SH-SY5Y (cell line): ENCODE data around the gene FBXO31.

Experiments used
- GATA2 ChIP-seq: IDR thresholded peaks from 2 replicates; pipeline ENCODE4 v1.6.1; 2011; ENCODE audit warnings: mild to moderate bottlenecking, low read depth, low read length
- GATA3 ChIP-seq: IDR thresholded peaks from 2 replicates; pipeline ENCODE4 v1.6.1; 2011; ENCODE audit warnings: low read depth, mild to moderate bottlenecking, low read length, moderate library complexity

DNA sequence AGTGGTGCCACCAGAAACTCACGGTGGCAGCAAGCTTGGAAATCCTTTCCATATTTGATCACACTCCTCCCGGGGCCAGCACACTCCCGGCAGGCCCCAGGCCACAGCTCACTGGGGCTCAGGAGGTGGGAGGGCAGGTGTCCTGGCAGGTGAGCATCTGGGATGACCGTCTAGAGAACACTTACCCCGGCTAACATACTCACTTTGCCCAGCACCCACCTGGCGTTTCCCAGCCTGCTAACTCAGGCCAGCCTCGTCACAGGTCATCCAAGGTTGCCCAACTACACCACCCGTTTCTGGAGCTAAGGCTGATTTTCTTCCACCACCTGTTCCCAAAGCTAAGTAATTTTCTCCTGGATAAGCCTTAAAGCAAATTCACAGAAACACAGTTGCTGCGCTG lies 24.9 kb downstream of the FBXO31 start:
- TF ChIP-seq GATA2 (no peak), GATA3 (no peak)
